Neural cell (in vitro differentiated cells): ENCODE data around the gene GRK4. TPM values are rescaled to one million over a fixed set of nuclear protein-coding genes. Genes with fewer than 3 reads are reported as not detected.

Experiments
- H2AFZ ChIP-seq: fragments of 200-600, 300-800 bp; sonication (generic), shearing (Covaris generic); 2 replicates; pipeline ENCODE4 v1.6.0; 2014; ENCODE audit warnings: low read depth, mild to moderate bottlenecking, antibody characterized with exemption, low read length, moderate library complexity
- H3F3A ChIP-seq: fragments of 200-600 bp; shearing (Covaris generic); 2 replicates; pipeline ENCODE4 v1.6.1; 2016; ENCODE audit warnings: mild to moderate bottlenecking, moderate library complexity, mixed read lengths, antibody characterized with exemption, low read length; ENCODE audit not compliant: insufficient read depth, poor library complexity, severe bottlenecking
- H3K27ac ChIP-seq: fragments of 200-600, 300-800 bp; sonication (generic), shearing (Covaris generic); 2 replicates; pipeline ENCODE4 v1.5.1; 2014; ENCODE audit warnings: mild to moderate bottlenecking, low read length, moderate library complexity
- H3K27me3 ChIP-seq: fragments of 300-800, 200-600 bp; sonication (generic), shearing (Covaris generic); 2 replicates; pipeline ENCODE4 v1.6.0; 2014; ENCODE audit warnings: mild to moderate bottlenecking, low read depth, low read length, moderate library complexity; ENCODE audit not compliant: insufficient read depth
- H3K36me3 ChIP-seq: fragments of 300-800, 200-600 bp; sonication (generic), shearing (Covaris generic); 2 replicates; pipeline ENCODE4 v1.5.1; 2014; ENCODE audit warnings: mild to moderate bottlenecking, antibody characterized with exemption, low read length, moderate library complexity; ENCODE audit not compliant: insufficient read depth
- H3K4me2 ChIP-seq: fragments of 300-800, 200-600 bp; sonication (generic), shearing (Covaris generic); 2 replicates; pipeline ENCODE4 v1.6.0; 2014; ENCODE audit warnings: mild to moderate bottlenecking, low read length
- H3K4me3 ChIP-seq: fragments of 300-800, 200-600 bp; sonication (generic), shearing (Covaris generic); 2 replicates; pipeline ENCODE4 v1.5.1; 2014; ENCODE audit warnings: mild to moderate bottlenecking, low read length, moderate library complexity
- H3K79me2 ChIP-seq: fragments of 200-600 bp; shearing (Covaris generic); replicated peaks from 2 replicates; pipeline ENCODE4 v1.6.0; 2014; ENCODE audit warnings: mild to moderate bottlenecking, low read length, moderate library complexity; ENCODE audit not compliant: insufficient read depth
- H3K9ac ChIP-seq: fragments of 300-800, 200-600 bp; sonication (generic), shearing (Covaris generic); 2 replicates; pipeline ENCODE4 v1.6.1; 2016; ENCODE audit warnings: mild to moderate bottlenecking, low read length, mixed read lengths
- H3K9me2 ChIP-seq: fragments of 200-600 bp; shearing (Covaris generic); 2 replicates; pipeline ENCODE4 v1.6.1; 2016; ENCODE audit warnings: mild to moderate bottlenecking, low read length, mixed read lengths; ENCODE audit not compliant: insufficient read depth
- H3K9me3 ChIP-seq: fragments of 200-600, 300-800 bp; sonication (generic), shearing (Covaris generic); 2 replicates; pipeline ENCODE4 v1.6.1; 2016; ENCODE audit warnings: mild to moderate bottlenecking, mixed run types, low read length, moderate library complexity, mixed read lengths
- H4K20me1 ChIP-seq: fragments of 200-600 bp; shearing (Covaris generic); 2 replicates; pipeline ENCODE4 v1.6.1; 2016; ENCODE audit warnings: mild to moderate bottlenecking, mixed run types; ENCODE audit not compliant: insufficient read depth
- CTCF ChIP-seq: fragments of 450-650 bp; IDR thresholded peaks from 2 replicates; pipeline ENCODE4 v1.5.1; 2014; ENCODE audit warnings: antibody characterized with exemption, mild to moderate bottlenecking, moderate library complexity; ENCODE audit not compliant: poor library complexity, severe bottlenecking
- EP300 ChIP-seq: fragments of 450-650 bp; conservative IDR thresholded peaks from 2 replicates; pipeline ENCODE4 v1.6.1; 2014; ENCODE audit warnings: antibody characterized with exemption, mild to moderate bottlenecking, moderate library complexity; ENCODE audit not compliant: poor library complexity, severe bottlenecking
- EZH2 ChIP-seq: fragments of 200-600, 300-800 bp; shearing (Covaris generic), sonication (generic); IDR thresholded peaks from 2 replicates; pipeline ENCODE4 v1.6.1; 2014; ENCODE audit warnings: antibody characterized with exemption, low read length, borderline replicate concordance, mild to moderate bottlenecking; ENCODE audit not compliant: insufficient read depth, poor library complexity, severe bottlenecking
- MXI1 ChIP-seq: fragments of 450-650 bp; conservative IDR thresholded peaks from 2 replicates; pipeline ENCODE4 v1.6.1; 2014; ENCODE audit warnings: antibody characterized with exemption, mild to moderate bottlenecking; ENCODE audit not compliant: poor library complexity, severe bottlenecking
- POLR2AphosphoS5 ChIP-seq: IDR thresholded peaks from 2 replicates; pipeline ENCODE4 v1.6.1; 2012
- RAD21 ChIP-seq: fragments of 450-650 bp; conservative IDR thresholded peaks from 2 replicates; pipeline ENCODE4 v1.6.1; 2014; ENCODE audit warnings: antibody characterized with exemption, mild to moderate bottlenecking, moderate library complexity
- SMC3 ChIP-seq: fragments of 450-650 bp; conservative IDR thresholded peaks from 2 replicates; pipeline ENCODE4 v1.6.1; 2014; ENCODE audit warnings: antibody characterized with exemption, mild to moderate bottlenecking, moderate library complexity; ENCODE audit not compliant: poor library complexity
- TAF1 ChIP-seq: IDR thresholded peaks from 2 replicates; pipeline ENCODE4 v1.6.1; 2012; ENCODE audit warnings: low read depth
- polyA plus RNA-seq: library from polyadenylated mRNA; depleted of rRNA; stranded (reverse); fragments of >200 nt; gene quantifications from 2 replicates; pipeline ENCODE4 v1.2.3, GENCODE V29; 2014
- TF ChIP-seq, protein P1 (sequence below): IDR thresholded peaks from 2 replicates; pipeline ENCODE4 v1.6.1; 2012; ENCODE audit warnings: borderline replicate concordance

GRK4 gene
- polyA plus RNA-seq, 1 donor from 2014 or later, result 17.4 TPM

DNA sequence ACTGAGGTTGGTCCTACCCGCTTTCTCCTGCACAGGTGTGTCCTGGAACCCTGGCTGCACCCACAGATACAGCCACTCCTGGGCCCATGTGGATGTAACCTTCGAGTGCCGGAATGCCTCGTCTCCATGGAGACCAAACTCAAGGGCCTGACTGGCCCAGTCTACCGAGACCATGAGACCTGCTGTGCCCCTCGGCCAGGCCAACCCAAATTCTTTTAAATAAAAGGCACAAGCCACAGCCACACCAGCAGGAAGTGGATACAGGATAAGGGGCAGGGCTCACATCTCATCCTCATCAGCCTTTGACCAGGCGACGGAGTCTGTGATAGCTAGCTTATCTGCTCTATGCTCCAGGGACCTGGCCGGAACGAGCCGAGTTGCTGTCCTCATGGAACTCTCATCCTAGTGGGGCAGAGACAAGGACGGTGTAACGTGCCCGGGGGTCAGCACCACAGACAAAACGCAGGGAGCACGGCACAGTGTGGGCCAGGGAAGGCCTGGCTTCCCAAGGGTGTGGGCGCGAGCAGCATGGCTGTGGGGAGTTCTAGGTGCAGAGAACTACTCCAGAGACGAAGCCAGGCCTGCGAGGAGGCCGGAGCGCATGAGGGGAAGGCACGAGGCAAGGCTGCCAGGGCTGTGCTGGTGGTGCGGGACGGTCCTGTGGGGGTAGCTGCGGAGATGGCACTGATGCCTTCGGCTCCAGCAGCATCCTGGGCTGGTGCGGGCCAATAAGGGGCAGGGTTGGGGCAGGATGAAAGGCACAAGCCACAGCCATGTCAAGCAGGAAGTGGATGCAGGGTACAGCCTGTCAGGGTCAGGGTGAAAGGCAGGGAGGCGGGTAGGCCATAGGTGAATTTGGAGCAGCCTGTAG, 22.9 kb upstream of the GRK4 start:
- Histone ChIP-seq H2AFZ (no peak overlapping the region), H3K4me2 (no peak overlapping the region), H3K9ac (no peak overlapping the region), H3F3A (no peaks in the 10 kb centered on the region), H3K27ac (no peak overlapping the region), H3K79me2 (peaks cover 9% of the 10 kb centered on the region), H3K4me3 (no peak overlapping the region), H3K9me3 (no peaks in the 10 kb centered on the region), H3K9me2 (no peaks in the 10 kb centered on the region), H3K27me3 (no peaks in the 10 kb centered on the region), H3K36me3 (no peaks in the 10 kb centered on the region), H4K20me1 (no peaks in the 10 kb centered on the region)
- TF ChIP-seq, protein P1, sequence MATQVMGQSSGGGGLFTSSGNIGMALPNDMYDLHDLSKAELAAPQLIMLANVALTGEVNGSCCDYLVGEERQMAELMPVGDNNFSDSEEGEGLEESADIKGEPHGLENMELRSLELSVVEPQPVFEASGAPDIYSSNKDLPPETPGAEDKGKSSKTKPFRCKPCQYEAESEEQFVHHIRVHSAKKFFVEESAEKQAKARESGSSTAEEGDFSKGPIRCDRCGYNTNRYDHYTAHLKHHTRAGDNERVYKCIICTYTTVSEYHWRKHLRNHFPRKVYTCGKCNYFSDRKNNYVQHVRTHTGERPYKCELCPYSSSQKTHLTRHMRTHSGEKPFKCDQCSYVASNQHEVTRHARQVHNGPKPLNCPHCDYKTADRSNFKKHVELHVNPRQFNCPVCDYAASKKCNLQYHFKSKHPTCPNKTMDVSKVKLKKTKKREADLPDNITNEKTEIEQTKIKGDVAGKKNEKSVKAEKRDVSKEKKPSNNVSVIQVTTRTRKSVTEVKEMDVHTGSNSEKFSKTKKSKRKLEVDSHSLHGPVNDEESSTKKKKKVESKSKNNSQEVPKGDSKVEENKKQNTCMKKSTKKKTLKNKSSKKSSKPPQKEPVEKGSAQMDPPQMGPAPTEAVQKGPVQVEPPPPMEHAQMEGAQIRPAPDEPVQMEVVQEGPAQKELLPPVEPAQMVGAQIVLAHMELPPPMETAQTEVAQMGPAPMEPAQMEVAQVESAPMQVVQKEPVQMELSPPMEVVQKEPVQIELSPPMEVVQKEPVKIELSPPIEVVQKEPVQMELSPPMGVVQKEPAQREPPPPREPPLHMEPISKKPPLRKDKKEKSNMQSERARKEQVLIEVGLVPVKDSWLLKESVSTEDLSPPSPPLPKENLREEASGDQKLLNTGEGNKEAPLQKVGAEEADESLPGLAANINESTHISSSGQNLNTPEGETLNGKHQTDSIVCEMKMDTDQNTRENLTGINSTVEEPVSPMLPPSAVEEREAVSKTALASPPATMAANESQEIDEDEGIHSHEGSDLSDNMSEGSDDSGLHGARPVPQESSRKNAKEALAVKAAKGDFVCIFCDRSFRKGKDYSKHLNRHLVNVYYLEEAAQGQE, result no peak
- TF ChIP-seq POLR2AphosphoS5, result no peak
- TF ChIP-seq MXI1, result no peak
- TF ChIP-seq RAD21, result no peak
- no peak for TF ChIP-seq TAF1
- no peak for TF ChIP-seq SMC3
- no peak for TF ChIP-seq EP300
- TF ChIP-seq CTCF, result no peak
- TF ChIP-seq EZH2, result no peak

DNA sequence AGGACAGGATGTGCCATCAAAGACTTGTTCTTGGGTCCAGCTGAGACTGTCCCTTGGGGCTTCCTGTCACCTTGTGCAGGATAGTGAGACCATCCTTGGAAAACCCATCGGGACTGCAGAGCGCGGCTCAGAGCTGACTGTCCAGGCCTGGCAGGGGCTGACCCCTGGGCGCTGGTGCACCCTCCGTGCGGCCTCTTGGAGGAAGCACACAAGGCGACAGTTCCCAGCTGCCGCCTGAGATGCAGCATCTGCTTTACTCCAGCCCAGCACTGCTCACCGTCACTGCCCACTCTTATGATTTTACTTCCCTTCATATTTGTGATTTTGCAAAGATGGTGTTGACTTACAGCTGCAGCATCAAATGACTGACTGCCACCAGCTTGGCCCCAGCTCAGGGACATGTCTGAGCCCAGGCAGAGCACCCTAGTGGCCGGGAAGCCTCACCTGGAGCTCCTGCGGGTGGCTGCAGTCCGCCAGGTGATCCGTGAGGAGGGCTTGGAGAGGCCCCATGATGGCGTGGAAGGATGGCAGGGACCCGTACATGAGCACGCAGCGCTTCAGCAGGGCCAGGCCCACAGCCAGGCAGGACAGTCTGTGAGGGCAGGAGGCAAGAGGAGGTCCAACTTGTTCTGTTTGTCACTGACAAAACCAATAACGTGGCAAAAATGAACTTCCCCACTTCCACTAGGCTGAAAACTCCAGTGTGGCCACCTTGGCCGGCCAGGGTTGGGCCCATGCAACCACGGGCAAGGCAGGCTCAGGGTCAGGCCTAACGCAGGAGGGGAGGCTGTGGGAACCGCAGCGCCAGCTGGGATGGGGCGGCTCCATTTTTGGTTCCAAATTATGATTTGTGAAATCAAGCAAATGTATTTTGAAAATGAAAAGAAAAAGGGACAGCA, 22.0 kb upstream of the GRK4 start:
- no peaks in the 10 kb centered on the region for H3K36me3 ChIP-seq
- H3K79me2 ChIP-seq, result peaks cover under 1% of the 10 kb centered on the region
- TF ChIP-seq, protein P1, result no peak
- H3K27me3 ChIP-seq, result no peaks in the 10 kb centered on the region
- no peak overlapping the region for H2AFZ ChIP-seq
- H3K9me3 ChIP-seq, result no peaks in the 10 kb centered on the region
- H3K27ac ChIP-seq, result no peak overlapping the region
- H4K20me1 ChIP-seq, result no peaks in the 10 kb centered on the region
- no peak overlapping the region for H3K9ac ChIP-seq
- H3F3A ChIP-seq, result no peaks in the 10 kb centered on the region
- H3K4me2 ChIP-seq, result no peak overlapping the region
- no peak overlapping the region for H3K4me3 ChIP-seq
- no peaks in the 10 kb centered on the region for H3K9me2 ChIP-seq
